Karpas-422 (cell line): Measurements from ENCODE around the gene SNORC. TPM values are rescaled to one million over a fixed set of nuclear protein-coding genes. Genes with fewer than 3 reads are reported as not detected.
"Not testable (repeated sequence)": the region's sequence is repeated elsewhere in the genome, so short reads cannot be mapped to it uniquely, and the experiment has no call there.

Source experiments
- DNase-seq: peaks from one replicate; pipeline ENCODE4 v3.0.0-alpha.2; 2015
- H2AFZ ChIP-seq: fragments of 200-600 bp; sonication (generic); 2 replicates; pipeline ENCODE4 v1.6.1; 2014; ENCODE audit warnings: antibody characterized with exemption, low read length, mixed read lengths
- H3K27ac ChIP-seq: fragments of 200-600 bp; sonication (generic); 2 replicates; pipeline ENCODE4 v1.5.1; 2014; ENCODE audit warnings: mild to moderate bottlenecking, low read length, moderate library complexity
- H3K27me3 ChIP-seq: fragments of 200-600 bp; sonication (generic); 2 replicates; pipeline ENCODE4 v1.6.1; 2014; ENCODE audit warnings: low read length, mixed read lengths
- H3K36me3 ChIP-seq: fragments of 200-600 bp; sonication (generic); 2 replicates; pipeline ENCODE4 v1.6.1; 2014; ENCODE audit warnings: low read length, mixed read lengths; ENCODE audit not compliant: insufficient read depth
- H3K4me1 ChIP-seq: fragments of 200-600 bp; sonication (generic); 2 replicates; pipeline ENCODE4 v1.6.1; 2014; ENCODE audit warnings: mild to moderate bottlenecking, low read length, mixed read lengths
- H3K4me2 ChIP-seq: fragments of 200-600 bp; sonication (generic); 2 replicates; pipeline ENCODE4 v1.6.1; 2014; ENCODE audit warnings: low read length, low read depth, mild to moderate bottlenecking; ENCODE audit not compliant: poor library complexity, severe bottlenecking
- H3K4me3 ChIP-seq: fragments of 200-600 bp; sonication (generic); 2 replicates; pipeline ENCODE4 v1.5.1; 2014; ENCODE audit warnings: mild to moderate bottlenecking, antibody characterized with exemption, low read length, mixed read lengths
- H3K79me2 ChIP-seq: fragments of 200-600 bp; sonication (generic); 2 replicates; pipeline ENCODE4 v1.6.1; 2014; ENCODE audit warnings: mild to moderate bottlenecking, low read length, mixed read lengths
- H3K9ac ChIP-seq: fragments of 200-600 bp; sonication (generic); 2 replicates; pipeline ENCODE4 v1.6.0; 2014; ENCODE audit warnings: low read length
- H3K9me2 ChIP-seq: fragments of 200-600 bp; sonication (generic), shearing (Covaris generic); replicated peaks from 2 replicates; pipeline ENCODE4 v1.6.0; 2014; ENCODE audit warnings: mild to moderate bottlenecking, low read length, moderate library complexity; ENCODE audit not compliant: insufficient read depth
- H3K9me3 ChIP-seq: fragments of 300-700, 200-600 bp; sonication (generic); 2 replicates; pipeline ENCODE4 v1.6.1; 2014; ENCODE audit warnings: low read length, mixed read lengths
- H4K20me1 ChIP-seq: fragments of 200-600 bp; sonication (generic); 2 replicates; pipeline ENCODE4 v1.6.1; 2014; ENCODE audit warnings: mild to moderate bottlenecking, antibody characterized with exemption, low read length, low read depth; ENCODE audit not compliant: insufficient read depth
- total RNA-seq: library from RNA; depleted of rRNA; stranded (reverse); fragments of >200 nt; shearing (Covaris generic); gene quantifications from 2 replicates; pipeline ENCODE4 v1.2.3, GENCODE V29; 2014; ENCODE audit warnings: low replicate concordance

Gene SNORC
- total RNA-seq, 1 experiment from 2014 or later: 1.2 TPM

DNA sequence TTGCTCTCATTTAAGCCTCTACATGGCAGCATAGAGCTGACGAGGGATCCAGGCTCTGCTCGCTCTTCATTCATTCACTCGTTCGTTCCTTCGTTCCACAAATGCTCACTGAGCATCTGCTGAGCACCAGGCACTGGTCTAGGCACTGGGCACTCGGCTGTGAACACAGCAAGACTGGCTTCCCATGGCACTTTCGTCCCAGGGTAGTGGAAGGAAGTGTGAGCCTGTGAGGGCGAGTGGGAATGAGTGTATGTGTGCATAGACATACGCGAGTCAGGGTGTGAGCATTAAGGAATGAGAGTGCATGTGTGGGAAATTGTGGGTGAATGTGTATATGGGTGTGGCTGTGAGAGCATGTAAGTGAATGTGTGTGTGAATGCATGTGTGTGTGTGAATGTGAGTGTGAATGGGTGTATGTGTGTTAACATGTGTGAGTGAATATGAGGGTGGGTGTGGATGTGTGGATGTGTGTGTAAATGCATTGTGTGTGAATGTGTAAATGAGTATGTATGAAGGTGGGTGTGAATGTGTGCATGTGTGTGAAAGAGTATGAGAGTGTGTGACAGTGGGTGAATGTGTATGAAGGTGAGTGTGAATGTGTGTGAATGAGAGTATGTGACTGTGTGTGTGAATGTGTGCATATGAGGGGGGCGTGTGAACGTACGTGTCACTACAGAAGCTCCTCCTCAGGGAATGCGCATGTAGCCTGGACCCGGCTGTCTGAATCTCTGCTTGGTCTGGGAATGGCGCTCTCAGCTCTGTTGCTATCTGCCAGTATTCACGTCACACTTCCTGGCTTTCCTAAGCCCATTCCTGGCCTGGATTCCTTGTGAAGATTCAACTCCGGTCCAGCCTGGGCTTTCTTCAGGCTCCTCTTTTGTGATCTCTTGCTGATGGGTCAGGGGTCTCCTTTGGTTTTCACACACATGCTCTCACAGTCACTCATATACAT is 28.8 kb downstream of the SNORC start:
- H3K9me2 ChIP-seq: no peaks in the 10 kb centered on the region
- no peaks in the 10 kb centered on the region for H3K4me1 ChIP-seq
- no peak overlapping the region for H3K9ac ChIP-seq
- H3K27ac ChIP-seq: no peak overlapping the region
- H3K4me3 ChIP-seq: no peak overlapping the region
- H3K4me2 ChIP-seq: no peak overlapping the region
- no peak overlapping the region for H2AFZ ChIP-seq
- no peaks in the 10 kb centered on the region for H3K27me3 ChIP-seq
- no peaks in the 10 kb centered on the region for H4K20me1 ChIP-seq
- no peaks in the 10 kb centered on the region for H3K9me3 ChIP-seq
- H3K79me2 ChIP-seq: no peaks in the 10 kb centered on the region
- DNase-seq: no peak
- H3K36me3 ChIP-seq: no peaks in the 10 kb centered on the region

DNA sequence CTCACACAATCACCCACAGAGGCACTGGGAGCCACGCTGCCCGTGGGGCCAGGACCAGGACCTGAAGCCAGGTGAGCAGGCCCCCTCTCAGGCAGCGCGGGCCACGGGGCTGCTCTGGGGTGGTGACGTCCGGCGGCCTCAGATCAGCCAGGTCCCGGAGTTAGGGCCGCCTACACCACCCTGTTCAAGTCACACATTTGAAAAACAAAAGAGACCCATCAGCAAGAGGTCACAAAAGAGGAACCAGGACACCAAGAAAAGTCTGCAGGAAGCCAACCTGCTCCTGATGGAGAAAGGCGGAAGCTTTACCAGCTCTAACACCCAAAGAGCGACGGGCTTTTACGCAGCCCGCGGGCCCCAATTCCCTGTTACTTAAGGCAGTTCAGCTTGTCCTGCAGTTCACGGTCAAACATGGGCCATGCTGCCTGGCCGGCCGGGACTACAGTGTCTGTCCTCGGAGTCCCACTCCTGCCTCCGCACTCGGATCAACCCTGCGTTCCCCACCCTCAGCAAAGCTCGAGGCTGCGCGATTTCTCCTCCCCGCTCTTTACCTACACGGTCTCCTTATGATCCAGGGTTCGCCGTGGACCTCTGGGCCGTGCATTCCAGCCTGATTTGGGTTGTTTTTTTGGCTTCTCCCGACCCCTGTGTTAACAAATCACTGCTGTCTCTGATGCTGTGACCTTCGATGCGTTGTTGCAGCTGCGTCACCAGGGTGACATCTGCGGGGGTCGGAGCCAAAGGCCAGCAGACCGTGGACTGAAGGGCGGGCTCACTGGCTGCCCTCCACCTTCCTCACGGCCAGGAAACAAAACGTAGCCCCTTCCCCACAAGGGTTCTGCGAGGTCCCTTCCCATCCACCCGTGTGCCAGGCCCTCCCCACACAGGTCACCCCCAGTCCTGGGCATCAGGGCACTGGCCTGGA is 31.0 kb downstream of the SNORC start:
- Histone ChIP-seq H3K27me3 (no peaks in the 10 kb centered on the region), H3K4me2 (no peak overlapping the region), H3K36me3 (no peaks in the 10 kb centered on the region), H3K4me3 (no peak overlapping the region), H3K4me1 (no peaks in the 10 kb centered on the region), H3K27ac (no peak overlapping the region), H3K9me2 (no peaks in the 10 kb centered on the region), H3K9me3 (no peaks in the 10 kb centered on the region), H3K9ac (no peak overlapping the region), H3K79me2 (no peaks in the 10 kb centered on the region), H4K20me1 (no peaks in the 10 kb centered on the region), H2AFZ (no peak overlapping the region)
- no peak for DNase-seq

DNA sequence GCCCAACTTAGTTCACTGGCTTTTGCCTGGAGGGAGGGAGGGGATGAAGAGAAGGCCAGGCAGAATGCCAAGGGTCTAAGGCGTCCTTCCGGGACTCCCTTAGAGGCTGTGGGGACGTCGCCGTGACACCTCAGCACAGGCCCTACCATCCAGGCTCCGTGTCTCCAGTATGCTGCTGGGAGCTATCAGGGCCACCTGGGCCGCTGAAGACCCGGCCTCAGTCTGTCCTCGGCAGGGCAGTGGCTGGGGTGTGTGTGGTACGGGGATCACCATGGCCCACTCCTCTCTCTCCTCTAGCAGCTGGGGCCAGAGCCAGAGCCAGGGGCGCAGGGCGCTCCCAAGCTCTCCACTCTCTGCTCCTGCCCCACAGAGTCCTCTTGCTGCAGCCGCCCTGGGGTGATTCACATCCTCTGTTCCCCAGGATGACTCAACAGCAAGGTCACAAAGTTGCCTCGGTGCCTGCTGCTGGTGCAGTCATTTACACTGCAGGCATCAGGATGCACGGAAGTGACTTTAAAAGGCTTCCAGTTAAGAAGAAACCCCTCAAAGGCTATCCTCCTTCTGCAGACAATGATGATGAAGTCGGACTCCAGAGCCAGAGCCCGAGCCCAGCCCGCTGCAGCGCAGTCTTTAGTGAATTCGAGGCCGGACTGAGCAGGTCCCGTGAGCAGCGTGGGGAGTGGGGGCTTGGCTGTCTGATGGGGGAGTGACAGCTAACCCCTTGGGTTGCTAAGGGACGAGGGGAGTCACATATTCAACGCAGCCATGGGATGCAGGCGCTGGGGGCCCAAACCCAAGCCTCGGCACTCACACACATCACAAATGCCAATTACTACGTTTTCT is 31.9 kb downstream of the SNORC start:
- Histone ChIP-seq H3K4me3 (no peak overlapping the region), H2AFZ (no peak overlapping the region), H3K27me3 (no peaks in the 10 kb centered on the region), H3K9me3 (no peaks in the 10 kb centered on the region), H3K36me3 (no peaks in the 10 kb centered on the region), H3K27ac (no peak overlapping the region), H3K79me2 (no peaks in the 10 kb centered on the region), H3K4me2 (no peak overlapping the region), H3K9ac (no peak overlapping the region), H3K4me1 (no peaks in the 10 kb centered on the region), H3K9me2 (no peaks in the 10 kb centered on the region), H4K20me1 (no peaks in the 10 kb centered on the region)
- no peak for DNase-seq

DNA sequence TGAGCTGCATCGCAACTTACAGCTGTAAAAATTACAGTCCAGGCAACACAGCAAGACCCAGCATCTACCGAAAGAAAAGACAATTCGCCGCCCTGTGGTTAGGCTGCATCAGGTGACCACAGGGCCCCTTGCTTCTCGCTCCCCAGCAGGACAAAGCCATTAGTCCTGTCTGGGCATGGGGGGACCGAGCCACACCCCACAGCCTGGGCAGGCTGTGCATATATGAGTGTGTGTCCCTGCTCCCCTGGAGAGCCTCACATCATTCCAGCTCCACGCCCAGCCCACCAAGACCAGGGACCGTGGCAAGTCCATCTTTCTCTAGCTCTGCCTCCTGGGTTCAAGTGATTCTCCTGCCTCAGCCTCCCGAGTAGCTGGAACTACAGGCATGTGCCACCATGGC is 33.9 kb downstream of the SNORC start:
- no peaks in the 10 kb centered on the region for H3K27me3 ChIP-seq
- H3K9me3 ChIP-seq: no peaks in the 10 kb centered on the region
- no peaks in the 10 kb centered on the region for H4K20me1 ChIP-seq
- no peaks in the 10 kb centered on the region for H3K9me2 ChIP-seq
- no peak overlapping the region for H3K9ac ChIP-seq
- H2AFZ ChIP-seq: no peak overlapping the region
- H3K79me2 ChIP-seq: no peaks in the 10 kb centered on the region
- H3K36me3 ChIP-seq: no peaks in the 10 kb centered on the region
- no peak overlapping the region for H3K4me2 ChIP-seq
- H3K4me1 ChIP-seq: no peaks in the 10 kb centered on the region
- H3K4me3 ChIP-seq: no peak overlapping the region
- no peak for DNase-seq
- H3K27ac ChIP-seq: no peak overlapping the region

DNA sequence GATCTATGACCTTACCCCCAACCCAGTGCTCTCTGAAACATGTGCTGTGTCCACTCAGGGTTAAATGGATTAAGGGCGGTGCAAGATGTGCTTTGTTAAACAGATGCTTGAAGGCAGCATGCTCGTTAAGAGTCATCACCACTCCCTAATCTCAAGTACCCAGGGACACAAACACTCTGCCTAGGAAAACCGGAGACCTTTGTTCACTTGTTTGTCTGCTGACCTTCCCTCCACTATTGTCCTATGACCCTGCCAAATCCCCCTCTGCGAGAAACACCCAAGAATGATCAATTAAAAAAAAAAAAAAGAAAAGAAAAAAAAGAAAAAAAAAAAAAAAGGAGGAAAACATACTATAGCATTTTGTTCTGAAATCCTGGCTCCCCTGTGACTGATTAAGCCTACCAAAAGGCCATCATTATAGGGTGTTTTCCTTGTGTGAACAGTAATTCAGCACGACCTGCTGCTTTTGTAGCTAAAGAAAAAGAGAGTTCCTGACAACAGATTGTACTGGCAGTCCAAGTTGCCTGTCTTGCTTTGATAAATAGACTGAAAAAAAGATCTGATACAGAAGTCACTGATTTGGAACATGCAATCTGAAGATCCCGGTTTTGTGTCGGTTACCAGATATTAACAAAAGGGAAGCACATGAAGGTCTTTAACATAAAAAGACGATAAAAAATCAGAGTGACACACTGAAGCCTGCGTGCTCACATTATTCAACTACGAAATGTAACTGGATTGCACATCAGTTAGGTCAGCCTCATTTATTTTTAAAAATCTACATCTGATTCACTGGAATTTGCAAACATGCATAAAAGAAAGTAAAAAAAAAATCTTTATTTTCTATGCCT is 37.0 kb downstream of the SNORC start:
- not testable (repeated sequence) for H3K4me3 ChIP-seq, H3K9me2 ChIP-seq, H2AFZ ChIP-seq, DNase-seq, H3K9me3 ChIP-seq, H3K36me3 ChIP-seq, H4K20me1 ChIP-seq, H3K27me3 ChIP-seq, H3K4me2 ChIP-seq, H3K27ac ChIP-seq, H3K9ac ChIP-seq, H3K4me1 ChIP-seq, H3K79me2 ChIP-seq

DNA sequence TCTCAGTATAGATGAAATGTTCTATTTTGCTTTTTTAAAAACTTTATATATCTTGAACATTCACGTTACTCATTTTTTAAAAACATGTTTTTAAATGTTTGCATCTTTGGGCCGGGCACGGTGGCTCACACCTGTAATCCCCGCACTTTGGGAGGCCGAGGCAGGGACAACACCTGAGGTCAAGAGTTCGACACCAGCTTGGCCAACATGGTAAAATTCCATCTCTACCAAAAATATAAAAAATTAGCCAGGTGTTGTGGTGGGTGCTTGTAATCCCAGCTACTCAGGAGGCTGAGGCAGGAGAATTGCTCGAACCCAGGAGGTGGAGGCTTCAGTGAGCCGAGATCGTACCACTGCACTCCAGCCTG is 37.6 kb downstream of the SNORC start:
- H3K4me1 ChIP-seq, H3K9ac ChIP-seq, H3K9me3 ChIP-seq, H3K27me3 ChIP-seq, H3K9me2 ChIP-seq, H4K20me1 ChIP-seq, H3K4me3 ChIP-seq, DNase-seq, H3K36me3 ChIP-seq, H3K4me2 ChIP-seq, H3K27ac ChIP-seq, H3K79me2 ChIP-seq, H2AFZ ChIP-seq: not testable (repeated sequence)

DNA sequence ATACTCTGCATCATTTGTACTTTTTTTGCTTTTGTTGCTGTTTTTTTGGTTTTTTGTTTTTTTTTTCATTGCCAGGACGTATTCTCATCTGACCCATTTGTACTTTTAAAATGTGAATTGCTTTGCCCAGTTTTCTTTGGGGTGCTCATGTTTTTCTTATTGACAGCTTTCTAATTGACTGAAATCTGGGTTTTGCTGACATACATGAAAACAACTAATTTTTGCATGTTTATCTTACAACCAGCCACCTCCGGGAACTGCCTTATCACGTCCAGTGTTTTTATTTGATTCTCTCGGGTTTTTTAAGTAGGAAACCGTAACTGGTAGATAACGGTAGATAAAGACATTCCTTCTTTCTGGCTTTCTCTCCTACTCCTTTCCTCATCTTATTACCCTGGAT is 38.6 kb downstream of the SNORC start:
- Histone ChIP-seq H3K4me1 (no peaks in the 10 kb centered on the region), H3K9ac (no peak overlapping the region), H3K79me2 (no peaks in the 10 kb centered on the region), H3K36me3 (no peaks in the 10 kb centered on the region), H3K27ac (no peak overlapping the region), H2AFZ (no peak overlapping the region), H3K9me3 (peaks cover 9% of the 10 kb centered on the region; the same call in 1 of the 2 replicates), H4K20me1 (no peaks in the 10 kb centered on the region), H3K9me2 (no peaks in the 10 kb centered on the region), H3K27me3 (no peaks in the 10 kb centered on the region), H3K4me2 (no peak overlapping the region), H3K4me3 (no peak overlapping the region)
- no peak for DNase-seq
